Measurements from ENCODE around the gene PRH2. TPM values are rescaled to one million over a fixed set of nuclear protein-coding genes. Genes with fewer than 3 reads are reported as not detected.

PRH2 gene
- total RNA-seq, 1 donor from 2014 or later, result not detected

DNA sequence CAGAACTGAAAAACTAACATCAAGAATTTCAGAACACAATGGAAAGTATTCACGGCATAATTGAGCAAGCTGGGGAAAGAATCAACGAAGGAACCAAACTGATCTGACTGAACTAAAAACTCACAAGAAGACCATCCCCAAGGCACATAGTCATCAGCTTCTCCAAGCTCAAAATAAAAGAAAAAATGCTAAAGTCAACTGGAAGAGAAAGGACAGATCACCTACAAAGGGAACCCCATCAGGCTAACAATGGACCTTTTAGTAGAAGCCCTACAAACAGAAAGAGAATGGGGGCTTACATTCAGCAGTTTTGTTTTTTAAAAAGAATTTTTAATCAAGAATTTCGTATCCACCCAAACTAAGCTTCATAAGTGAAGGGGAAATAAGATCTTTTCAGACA lies 45.9 kb downstream of the PRH2 start:
- TF ChIP-seq, protein P1, sequence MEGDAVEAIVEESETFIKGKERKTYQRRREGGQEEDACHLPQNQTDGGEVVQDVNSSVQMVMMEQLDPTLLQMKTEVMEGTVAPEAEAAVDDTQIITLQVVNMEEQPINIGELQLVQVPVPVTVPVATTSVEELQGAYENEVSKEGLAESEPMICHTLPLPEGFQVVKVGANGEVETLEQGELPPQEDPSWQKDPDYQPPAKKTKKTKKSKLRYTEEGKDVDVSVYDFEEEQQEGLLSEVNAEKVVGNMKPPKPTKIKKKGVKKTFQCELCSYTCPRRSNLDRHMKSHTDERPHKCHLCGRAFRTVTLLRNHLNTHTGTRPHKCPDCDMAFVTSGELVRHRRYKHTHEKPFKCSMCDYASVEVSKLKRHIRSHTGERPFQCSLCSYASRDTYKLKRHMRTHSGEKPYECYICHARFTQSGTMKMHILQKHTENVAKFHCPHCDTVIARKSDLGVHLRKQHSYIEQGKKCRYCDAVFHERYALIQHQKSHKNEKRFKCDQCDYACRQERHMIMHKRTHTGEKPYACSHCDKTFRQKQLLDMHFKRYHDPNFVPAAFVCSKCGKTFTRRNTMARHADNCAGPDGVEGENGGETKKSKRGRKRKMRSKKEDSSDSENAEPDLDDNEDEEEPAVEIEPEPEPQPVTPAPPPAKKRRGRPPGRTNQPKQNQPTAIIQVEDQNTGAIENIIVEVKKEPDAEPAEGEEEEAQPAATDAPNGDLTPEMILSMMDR (conservative IDR thresholded peaks at IDR 0.05; ENCODE audit: low read depth, low read length), result no peak
- H3K4me3 ChIP-seq (ENCODE audit: low read depth, low read length), result no peak overlapping the region
- DNase-seq (ENCODE audit: low read depth), result no peak

DNA sequence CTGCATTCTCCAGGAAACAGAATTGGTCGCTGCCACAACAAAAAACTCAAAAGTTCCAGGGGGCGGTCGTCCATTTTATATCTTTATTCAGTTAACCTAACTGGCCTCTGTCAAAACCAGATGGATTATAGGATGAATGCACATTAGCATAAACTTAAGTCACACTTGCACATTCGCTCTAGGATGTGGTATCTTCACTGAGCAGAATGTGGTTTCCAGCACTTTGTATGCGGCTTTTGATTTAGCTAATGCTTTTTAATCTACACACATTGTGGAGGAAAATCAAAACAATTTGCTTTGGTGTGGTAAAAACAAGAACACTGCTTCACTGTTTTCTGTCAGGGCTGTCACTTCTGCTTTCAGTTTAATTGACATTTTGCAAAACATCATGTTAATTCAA lies 53.2 kb downstream of the PRH2 start:
- TF ChIP-seq, protein P1 (conservative IDR thresholded peaks at IDR 0.05; ENCODE audit: low read depth, low read length), result no peak
- no peak overlapping the region for H3K4me3 ChIP-seq (ENCODE audit: low read depth, low read length)
- DNase-seq (ENCODE audit: low read depth), result no peak

Other genes starting within 250 kb of the PRH2 start
- gene YBX3, start 205.9 kb upstream of the PRH2 start, total RNA-seq, result 202 and 245 TPM in 2 replicates
- gene TAS2R7, start 126.6 kb upstream of the PRH2 start, total RNA-seq, result not detected in 2 replicates
- gene TAS2R8, start 122.0 kb upstream of the PRH2 start, total RNA-seq, result not detected in 2 replicates
- not detected in 2 replicates for gene TAS2R9, start 119.1 kb upstream of the PRH2 start, total RNA-seq
- gene TAS2R10, start 102.9 kb upstream of the PRH2 start, total RNA-seq, result 0.14 TPM in 1 of 2 replicates, not detected in the other
- 0.29 and 1.2 TPM in 2 replicates for gene PRR4, start 79.8 kb upstream of the PRH2 start, total RNA-seq
- 4.3 and 9.1 TPM in 2 replicates for gene PRH1, start 45.0 kb upstream of the PRH2 start, total RNA-seq
- gene TAS2R13, start 19.7 kb upstream of the PRH2 start, total RNA-seq, result 0.29 and 1.6 TPM in 2 replicates
- gene TAS2R14, start 10.0 kb downstream of the PRH2 start, total RNA-seq, result 0.06 and 0.72 TPM in 2 replicates
- not detected in 2 replicates for gene TAS2R50, start 57.7 kb downstream of the PRH2 start, total RNA-seq
- gene TAS2R20, start 69.1 kb downstream of the PRH2 start, total RNA-seq, result 0.36 and 0.58 TPM in 2 replicates
- not detected in 2 replicates for gene TAS2R19, start 93.4 kb downstream of the PRH2 start, total RNA-seq
- 0.65 TPM in 1 of 2 replicates, not detected in the other for gene TAS2R31, start 102.2 kb downstream of the PRH2 start, total RNA-seq
- 0.17 TPM in 1 of 2 replicates, not detected in the other for gene TAS2R46, start 133.1 kb downstream of the PRH2 start, total RNA-seq
- not detected in 2 replicates for gene TAS2R43, start 163.1 kb downstream of the PRH2 start, total RNA-seq
- 0.07 and 0.12 TPM in 2 replicates for gene TAS2R30, start 205.4 kb downstream of the PRH2 start, total RNA-seq
- 7.8 and 9.3 TPM in 2 replicates for gene SMIM10L1, start 242.0 kb downstream of the PRH2 start, total RNA-seq

Data from epithelial cell of proximal tubule (primary cell).